Upper lobe of right lung (tissue), 1 donor: ENCODE measurements around the gene ADRA2C. TPM values are rescaled to one million over a fixed set of nuclear protein-coding genes. Genes with fewer than 3 reads are reported as not detected.

Source experiments
- ATAC-seq: fragments of 200-7000 bp; cut with Tn5 transposase; one replicate; pipeline ENCODE4 v1.9.1; 2020; ENCODE audit warnings: mild to moderate bottlenecking, moderate library complexity
- DNase-seq: peaks from one replicate; pipeline ENCODE4 v3.0.0-alpha.2; 2020
- H3K27ac ChIP-seq: fragments of 200-600 bp; one replicate; pipeline ENCODE4 v1.8.0; 2022
- H3K27me3 ChIP-seq: fragments of 200-600 bp; one replicate; pipeline ENCODE4 v1.8.0; 2022; ENCODE audit warnings: mild to moderate bottlenecking
- H3K36me3 ChIP-seq: fragments of 200-600 bp; one replicate; pipeline ENCODE4 v1.8.0; 2022
- H3K4me1 ChIP-seq: fragments of 200-600 bp; one replicate; pipeline ENCODE4 v1.8.0; 2022
- H3K4me3 ChIP-seq: fragments of 200-600 bp; one replicate; pipeline ENCODE4 v1.8.0; 2022; ENCODE audit warnings: mild to moderate bottlenecking
- H3K9me3 ChIP-seq: fragments of 200-600 bp; one replicate; pipeline ENCODE4 v1.8.0; 2022
- intact Hi-C: fragments of 100-400 bp; cut with DNase I; formaldehyde crosslinking; loops from one replicate; pipeline ENCODE4 v1.11.0; 2022
- long read RNA-seq: library from polyadenylated mRNA; unstranded; transcript quantifications from one replicate; pipeline ENCODE4 v2.0.0, GENCODE V29; 2021
- total RNA-seq: library from RNA; stranded (reverse); fragmentation: NEBNext Ultra II Directional; extraction: Animal tissue kit (Norgen Biotek cat#: 25700); gene quantifications from one replicate; pipeline ENCODE4 v1.2.1, GENCODE V29; 2021
- TF ChIP-seq, protein P1 (sequence below): fragments of 200-600 bp; IDR thresholded peaks from one replicate; pipeline ENCODE4 v1.8.0; 2022; ENCODE audit warnings: antibody characterized with exemption
- donor health status: DM: no; HTN: yes; CAD: no; lungs with severe emphysema.

ADRA2C gene
- 7.3 TPM for total RNA-seq
- long read RNA-seq, transcript ADRA2C-201 (1 exons, 2,129 nt), result major isoform, 15 of 15 reads
- long read RNA-seq, partial matches to known transcripts, result 0 of 15 reads
- long read RNA-seq, other reads (novel, unspliced or antisense), result 0 of 15 reads

- no peaks in the 10 kb centered on the region for H3K4me1 ChIP-seq
- ATAC-seq (no peak), DNase-seq (no peak)
- intact Hi-C loops, result no loop called here
- H3K27me3 ChIP-seq, result peaks cover 47% of the 10 kb centered on the region
- TF ChIP-seq, protein P1, sequence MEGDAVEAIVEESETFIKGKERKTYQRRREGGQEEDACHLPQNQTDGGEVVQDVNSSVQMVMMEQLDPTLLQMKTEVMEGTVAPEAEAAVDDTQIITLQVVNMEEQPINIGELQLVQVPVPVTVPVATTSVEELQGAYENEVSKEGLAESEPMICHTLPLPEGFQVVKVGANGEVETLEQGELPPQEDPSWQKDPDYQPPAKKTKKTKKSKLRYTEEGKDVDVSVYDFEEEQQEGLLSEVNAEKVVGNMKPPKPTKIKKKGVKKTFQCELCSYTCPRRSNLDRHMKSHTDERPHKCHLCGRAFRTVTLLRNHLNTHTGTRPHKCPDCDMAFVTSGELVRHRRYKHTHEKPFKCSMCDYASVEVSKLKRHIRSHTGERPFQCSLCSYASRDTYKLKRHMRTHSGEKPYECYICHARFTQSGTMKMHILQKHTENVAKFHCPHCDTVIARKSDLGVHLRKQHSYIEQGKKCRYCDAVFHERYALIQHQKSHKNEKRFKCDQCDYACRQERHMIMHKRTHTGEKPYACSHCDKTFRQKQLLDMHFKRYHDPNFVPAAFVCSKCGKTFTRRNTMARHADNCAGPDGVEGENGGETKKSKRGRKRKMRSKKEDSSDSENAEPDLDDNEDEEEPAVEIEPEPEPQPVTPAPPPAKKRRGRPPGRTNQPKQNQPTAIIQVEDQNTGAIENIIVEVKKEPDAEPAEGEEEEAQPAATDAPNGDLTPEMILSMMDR, result no peak
- H3K9me3 ChIP-seq, result no peaks in the 10 kb centered on the region
- peak within 1 kb of the TSS; percentile 39 for H3K4me3 ChIP-seq
- no peak within 1 kb of the TSS for H3K27ac ChIP-seq
- H3K36me3 ChIP-seq, result no peaks in the 10 kb centered on the region
Observed at GRCh38 chr4:3766036-3766784, at the start of gene ADRA2C. Gene ADRA2C, plus strand, starts transcription at chr4:3766385. Its CDS starts 222 bp downstream, at chr4:3766607.

DNA sequence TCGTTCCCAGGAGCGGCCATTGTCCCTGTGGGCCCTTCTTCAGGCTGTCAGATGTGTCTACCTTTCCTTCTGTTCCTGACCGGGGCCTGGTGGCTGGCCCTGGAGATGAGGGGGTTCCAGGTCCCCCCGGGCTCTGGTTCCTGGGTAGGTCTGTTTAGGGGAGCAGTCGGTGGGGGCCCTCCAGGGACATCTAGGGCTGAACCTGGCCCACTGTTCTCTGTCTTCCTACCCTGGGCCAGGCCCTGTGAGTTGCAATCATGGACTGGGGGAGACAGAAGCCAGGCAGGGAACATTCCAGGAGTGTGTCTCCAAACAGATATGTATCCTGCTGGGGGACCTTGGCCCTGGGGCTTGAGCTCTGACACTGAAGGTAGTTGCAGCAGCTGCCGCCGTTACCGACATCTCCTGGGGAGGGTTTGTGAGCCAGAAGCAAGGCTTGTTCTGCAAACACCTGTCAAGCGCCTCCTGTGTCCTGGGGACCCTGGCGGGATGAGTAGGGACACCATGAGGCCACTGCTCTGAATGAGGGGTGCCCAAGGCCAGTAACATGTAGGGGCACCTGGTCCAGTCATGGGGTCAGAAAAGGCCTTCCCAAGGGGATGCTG lies 49.5 kb upstream of the ADRA2C start:
- DNase-seq (no peak), ATAC-seq (no peak)
- Histone ChIP-seq H3K27ac (no peak overlapping the region), H3K36me3 (no peaks in the 10 kb centered on the region), H3K27me3 (peaks cover 30% of the 10 kb centered on the region), H3K4me1 (no peaks in the 10 kb centered on the region), H3K4me3 (no peak overlapping the region), H3K9me3 (no peaks in the 10 kb centered on the region)
- TF ChIP-seq, protein P1, result no peak
- intact Hi-C loops, result no loop called here

GRCh38 chr4:3717241-3717640 lies 48.9 kb upstream of the ADRA2C start:
- TF ChIP-seq, protein P1, result no peak
- Histone ChIP-seq H3K4me1 (no peaks in the 10 kb centered on the region), H3K36me3 (no peaks in the 10 kb centered on the region), H3K9me3 (no peaks in the 10 kb centered on the region), H3K27ac (no peak overlapping the region), H3K27me3 (peaks cover 32% of the 10 kb centered on the region), H3K4me3 (no peak overlapping the region)
- DNase-seq, result peak; percentile 39
- ATAC-seq, result no peak
- intact Hi-C loops, result no loop called here

DNA sequence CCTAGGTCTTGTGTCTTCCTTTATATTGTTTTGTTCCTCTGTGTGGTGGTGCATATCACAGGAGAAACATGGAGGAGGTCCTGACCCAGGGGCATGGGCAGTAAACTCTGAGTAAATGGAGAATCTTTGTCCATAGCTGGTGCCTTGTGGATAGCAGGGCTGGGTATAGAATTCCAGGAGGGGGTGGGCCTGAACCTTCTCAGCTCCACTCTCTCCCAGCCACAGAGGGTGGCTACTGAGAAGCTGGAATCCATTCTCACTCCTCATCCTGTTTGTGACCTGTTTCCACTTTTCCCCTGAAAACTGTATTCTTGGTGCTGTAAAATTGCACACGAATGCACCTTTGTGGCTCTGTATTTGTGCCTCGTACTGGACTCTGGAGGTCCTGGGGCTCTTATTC lies 47.7 kb upstream of the ADRA2C start:
- no peak for DNase-seq
- Histone ChIP-seq H3K27me3 (peaks cover 34% of the 10 kb centered on the region), H3K9me3 (no peaks in the 10 kb centered on the region), H3K4me3 (no peak overlapping the region), H3K36me3 (no peaks in the 10 kb centered on the region), H3K27ac (no peak overlapping the region), H3K4me1 (no peaks in the 10 kb centered on the region)
- no peak for ATAC-seq
- TF ChIP-seq, protein P1, result no peak
- intact Hi-C loops, result no loop called here

DNA sequence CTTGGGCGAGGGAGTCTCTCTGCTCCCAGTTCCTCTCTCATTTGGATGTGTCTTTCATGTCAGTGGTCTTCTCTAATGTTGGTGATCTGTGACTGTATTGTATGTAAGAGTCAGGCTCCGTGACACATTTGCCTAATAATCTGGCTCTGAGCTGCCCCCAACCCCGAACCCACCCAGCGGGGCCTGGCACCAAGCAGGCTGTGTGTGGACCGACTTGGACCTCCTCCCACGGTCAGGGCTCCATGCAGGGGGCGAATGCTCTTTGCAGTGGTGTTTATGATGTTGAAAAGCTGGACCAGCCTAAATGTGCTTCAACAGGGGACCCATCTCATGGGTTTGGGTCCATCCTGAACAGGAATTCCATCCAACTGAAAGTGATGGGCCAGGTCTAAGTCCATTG lies 47.0 kb upstream of the ADRA2C start:
- TF ChIP-seq, protein P1, result no peak
- DNase-seq, result no peak

More for the DNA sequence above, 47.0 kb upstream of the ADRA2C start:
- Histone ChIP-seq H3K27me3 (peaks cover 41% of the 10 kb centered on the region), H3K4me1 (no peaks in the 10 kb centered on the region), H3K36me3 (no peaks in the 10 kb centered on the region), H3K4me3 (no peak overlapping the region), H3K9me3 (no peaks in the 10 kb centered on the region), H3K27ac (no peak overlapping the region)
- no peak for ATAC-seq
- intact Hi-C loops, result no loop called here
